Measurements from ENCODE around the gene SNAI3. TPM values are rescaled to one million over a fixed set of nuclear protein-coding genes. Genes with fewer than 3 reads are reported as not detected.

Gene SNAI3
- total RNA-seq, 2 donors from 2014 or later = 1.0 to 1.6 TPM

GRCh38 chr16:88712362-88712979, 26.2 kb upstream of the SNAI3 start:
- TF ChIP-seq, protein P1, sequence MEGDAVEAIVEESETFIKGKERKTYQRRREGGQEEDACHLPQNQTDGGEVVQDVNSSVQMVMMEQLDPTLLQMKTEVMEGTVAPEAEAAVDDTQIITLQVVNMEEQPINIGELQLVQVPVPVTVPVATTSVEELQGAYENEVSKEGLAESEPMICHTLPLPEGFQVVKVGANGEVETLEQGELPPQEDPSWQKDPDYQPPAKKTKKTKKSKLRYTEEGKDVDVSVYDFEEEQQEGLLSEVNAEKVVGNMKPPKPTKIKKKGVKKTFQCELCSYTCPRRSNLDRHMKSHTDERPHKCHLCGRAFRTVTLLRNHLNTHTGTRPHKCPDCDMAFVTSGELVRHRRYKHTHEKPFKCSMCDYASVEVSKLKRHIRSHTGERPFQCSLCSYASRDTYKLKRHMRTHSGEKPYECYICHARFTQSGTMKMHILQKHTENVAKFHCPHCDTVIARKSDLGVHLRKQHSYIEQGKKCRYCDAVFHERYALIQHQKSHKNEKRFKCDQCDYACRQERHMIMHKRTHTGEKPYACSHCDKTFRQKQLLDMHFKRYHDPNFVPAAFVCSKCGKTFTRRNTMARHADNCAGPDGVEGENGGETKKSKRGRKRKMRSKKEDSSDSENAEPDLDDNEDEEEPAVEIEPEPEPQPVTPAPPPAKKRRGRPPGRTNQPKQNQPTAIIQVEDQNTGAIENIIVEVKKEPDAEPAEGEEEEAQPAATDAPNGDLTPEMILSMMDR (IDR thresholded peaks at IDR 0.05) = no peak

GRCh38 chr16:88711750-88712340, 25.5 kb upstream of the SNAI3 start:
- Histone ChIP-seq H3K4me1 (peaks cover 0 to 9% of the 10 kb centered on the region in 2 donors), H3K9me3 (no peaks in the 10 kb centered on the region), H3K27me3 (no peaks in the 10 kb centered on the region), H3K4me3 (no peak overlapping the region), H3K36me3 (peaks cover 35% of the 10 kb centered on the region), H3K27ac (no peak overlapping the region)
- TF ChIP-seq, protein P1 (IDR thresholded peaks at IDR 0.05) = no peak
- DNase-seq (ENCODE audit: low spot score) = no peak

More at GRCh38 chr16:88712362-88712979, 26.2 kb upstream of the SNAI3 start:
- H3K27ac ChIP-seq = no peak overlapping the region
- H3K27me3 ChIP-seq = no peaks in the 10 kb centered on the region
- DNase-seq (ENCODE audit: low spot score) = no peak
- peaks cover 39% of the 10 kb centered on the region for H3K36me3 ChIP-seq
- no peak overlapping the region for H3K4me3 ChIP-seq
- no peaks in the 10 kb centered on the region for H3K9me3 ChIP-seq
- peaks cover 0 to 3% of the 10 kb centered on the region in 2 donors for H3K4me1 ChIP-seq

GRCh38 chr16:88710556-88710955, 24.2 kb upstream of the SNAI3 start:
- TF ChIP-seq, protein P1 (IDR thresholded peaks at IDR 0.05) = no peak
- no peak overlapping the region for H3K27ac ChIP-seq
- H3K36me3 ChIP-seq = peaks cover 22% of the 10 kb centered on the region
- peaks cover 0 to 15% of the 10 kb centered on the region in 2 donors for H3K4me1 ChIP-seq
- DNase-seq (ENCODE audit: low spot score) = no peak
- no peaks in the 10 kb centered on the region for H3K9me3 ChIP-seq
- H3K4me3 ChIP-seq = no peak overlapping the region
- no peaks in the 10 kb centered on the region for H3K27me3 ChIP-seq

DNA sequence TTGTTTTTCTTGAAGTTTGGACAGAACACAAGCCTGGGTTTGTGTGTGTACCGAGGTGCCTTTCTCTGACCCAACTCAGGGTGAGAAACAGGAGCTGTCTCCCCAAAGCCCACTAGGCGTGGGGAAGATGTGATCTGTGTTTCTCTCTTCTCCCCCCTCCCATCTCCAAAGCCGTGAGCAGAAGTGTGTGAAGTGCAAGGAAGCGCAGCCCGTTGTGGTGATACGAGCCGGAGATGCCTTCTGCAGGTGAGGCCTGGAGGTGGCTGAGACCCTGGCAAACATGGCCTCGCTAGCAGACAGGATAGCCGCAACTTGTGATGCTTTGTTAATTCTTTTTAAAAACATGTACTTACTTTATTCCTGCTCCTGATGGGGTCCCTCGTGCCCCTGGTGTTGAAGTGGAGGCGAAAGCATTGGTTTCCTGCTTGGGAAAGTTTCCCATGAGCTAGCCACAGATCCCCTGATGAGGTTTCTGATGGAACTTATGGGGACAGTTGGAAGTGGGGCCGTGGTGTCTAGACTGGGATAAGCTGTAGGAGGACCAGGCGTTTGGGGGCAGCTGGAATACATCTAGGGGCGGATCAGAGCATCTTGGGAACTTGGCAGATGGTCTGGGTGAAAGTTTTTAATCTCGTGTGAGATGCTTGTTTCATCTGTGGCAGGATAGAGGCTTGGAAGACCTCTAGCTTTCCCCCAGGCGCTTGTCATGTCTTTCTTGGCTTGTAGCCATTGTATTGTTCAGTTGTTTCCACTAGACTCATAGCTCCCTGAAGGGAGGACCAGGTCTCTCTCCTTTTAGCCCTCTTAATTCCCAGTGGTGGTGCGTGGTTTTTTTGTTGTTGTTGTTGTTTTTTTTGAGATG, 20.9 kb upstream of the SNAI3 start:
- no peak for DNase-seq (ENCODE audit: low spot score)

DNA sequence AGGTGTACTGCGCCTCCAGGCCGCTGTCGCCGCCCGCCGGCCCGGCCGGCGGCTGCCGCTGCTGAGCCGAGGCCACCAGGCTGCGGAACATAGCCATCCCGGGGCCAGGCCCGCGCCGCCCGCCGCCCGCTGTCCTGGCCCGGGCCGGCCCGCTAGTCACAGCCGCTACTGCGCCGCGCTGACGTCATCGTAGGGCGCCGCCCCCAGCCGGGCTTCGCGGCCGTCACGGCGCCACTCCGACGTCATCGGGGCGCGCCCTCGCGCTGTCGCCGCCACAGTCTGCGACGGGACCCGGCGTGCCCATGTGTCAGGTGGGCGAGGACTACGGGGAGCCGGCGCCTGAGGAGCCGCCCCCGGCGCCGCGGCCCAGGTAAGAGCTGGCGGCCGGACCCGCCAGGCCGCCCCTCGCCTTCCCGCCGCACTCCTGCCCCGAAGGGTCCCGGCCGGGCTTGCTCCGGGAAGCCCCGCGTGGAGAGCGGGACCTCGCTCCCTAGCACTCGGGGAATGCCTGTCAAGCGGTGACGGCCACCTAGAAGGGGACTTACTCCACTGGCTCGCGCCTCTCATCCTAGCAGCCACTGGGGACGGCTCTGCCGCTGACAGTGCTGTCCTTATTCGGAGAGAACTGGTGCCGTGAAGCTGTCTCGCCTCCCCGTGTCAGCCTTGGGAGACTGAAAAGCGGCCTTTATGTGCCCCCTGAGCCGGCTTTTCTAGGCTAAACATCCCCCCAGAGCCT, 20.1 kb upstream of the SNAI3 start, which contains the start of the genes CTU2 and RNF166:
CTU2 (plus strand) TSS at position 275 of the 736 bp plus-strand sequence; CDS start at position 303, 28 bp downstream.
RNF166 (minus strand) TSS at position 180 of the 736 bp plus-strand sequence; CDS start at position 97, 83 bp downstream.
- H3K36me3 ChIP-seq = no peaks in the 10 kb centered on the region
- H3K4me3 ChIP-seq = peak within 1 kb of the TSS; percentile 92 to 99
- TF ChIP-seq, protein P1 (IDR thresholded peaks at IDR 0.05) = no peak
- DNase-seq (ENCODE audit: low spot score) = peak; percentile 91
- no peaks in the 10 kb centered on the region for H3K27me3 ChIP-seq
- H3K27ac ChIP-seq = peak within 1 kb of the TSS; percentile 79 to 80
- H3K9me3 ChIP-seq = no peaks in the 10 kb centered on the region
- H3K4me1 ChIP-seq = peaks cover 0 to 55% of the 10 kb centered on the region in 2 donors

More for the DNA sequence above, 20.9 kb upstream of the SNAI3 start:
- Histone ChIP-seq H3K27me3 (no peaks in the 10 kb centered on the region), H3K36me3 (no peaks in the 10 kb centered on the region), H3K27ac (peak overlapping the region; percentile 79 to 80), H3K9me3 (no peaks in the 10 kb centered on the region), H3K4me1 (peaks cover 0 to 47% of the 10 kb centered on the region in 2 donors), H3K4me3 (peak overlapping the region; percentile 92 to 99)
- TF ChIP-seq, protein P1 (IDR thresholded peaks at IDR 0.05) = no peak
